ENCODE results near the gene ZMYM4.
"Not testable (repeated sequence)": the region's sequence is repeated elsewhere in the genome, so short reads cannot be mapped to it uniquely, and the experiment has no call there.

The ZMYM4 gene

DNA sequence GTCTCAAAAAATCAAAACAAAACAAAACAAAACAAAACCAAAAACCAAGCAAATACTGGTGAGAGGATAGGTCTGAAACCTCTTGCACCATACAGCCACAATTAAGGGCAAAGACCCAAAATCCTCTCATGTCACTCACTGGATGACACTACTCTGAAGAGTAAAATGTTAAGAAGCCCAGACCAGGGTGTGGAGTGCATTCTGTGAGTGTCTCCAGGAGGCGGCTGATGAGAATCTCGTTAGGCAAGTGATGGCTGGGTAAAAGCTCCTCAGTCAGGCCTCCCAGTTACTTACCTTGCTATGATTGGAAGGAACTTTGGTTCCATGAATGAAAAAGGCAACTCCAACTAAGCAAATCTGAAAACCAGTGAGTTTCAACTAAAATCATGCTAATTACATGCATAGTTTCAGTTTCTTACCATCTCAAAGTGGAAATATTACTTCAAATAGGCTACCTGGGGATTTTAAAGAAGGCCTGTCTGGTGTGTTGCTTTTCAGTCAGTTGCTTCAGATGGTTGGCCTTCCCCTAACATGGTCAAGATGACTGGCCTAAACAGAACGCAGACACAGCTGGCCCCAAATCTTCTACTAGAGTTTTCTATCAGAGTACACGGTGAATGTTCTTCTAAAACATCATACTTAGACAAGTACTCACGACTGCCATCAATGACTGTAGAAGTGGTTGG is 193.6 kb downstream of the ZMYM4 start:
- DNase-seq: no peak

DNA sequence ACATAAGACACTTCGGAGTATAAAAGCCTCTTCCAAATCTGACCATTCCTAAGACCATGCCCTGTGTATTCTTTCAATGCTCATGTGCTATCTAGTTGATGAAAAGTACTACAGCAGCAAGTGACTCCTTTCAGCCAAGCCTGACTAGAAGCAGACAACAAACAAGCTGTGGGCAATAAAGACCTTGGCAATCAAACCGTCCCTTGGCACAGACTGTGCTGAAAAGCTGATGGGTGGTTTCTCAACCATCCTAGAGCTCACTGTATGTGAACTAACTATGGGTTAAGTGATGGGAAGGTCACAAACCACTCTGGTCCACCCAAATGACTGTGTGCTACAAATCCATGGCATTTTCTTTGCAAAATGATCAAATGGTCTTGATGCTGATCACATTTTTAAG is 194.7 kb downstream of the ZMYM4 start:
- no peak for DNase-seq

DNA sequence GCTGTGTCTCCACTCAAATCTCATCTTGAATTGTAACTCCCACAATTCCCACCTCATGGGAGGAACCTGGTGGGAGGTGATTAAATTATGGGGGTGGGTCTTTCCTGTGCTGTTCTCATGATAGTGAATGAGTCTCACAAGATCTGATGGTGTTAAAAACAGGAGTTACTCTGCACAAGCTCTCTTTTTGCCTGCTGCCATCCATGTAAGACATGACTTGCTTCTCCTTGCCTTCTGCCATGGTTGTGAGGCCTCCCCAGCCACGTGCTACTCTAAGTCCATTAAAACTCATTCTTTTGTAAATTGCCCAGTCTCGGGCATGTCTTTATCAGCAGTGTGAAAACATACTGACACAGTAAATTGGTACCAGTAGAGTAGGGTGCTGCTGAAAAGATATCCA is 195.2 kb downstream of the ZMYM4 start:
- not testable (repeated sequence) for DNase-seq

DNA sequence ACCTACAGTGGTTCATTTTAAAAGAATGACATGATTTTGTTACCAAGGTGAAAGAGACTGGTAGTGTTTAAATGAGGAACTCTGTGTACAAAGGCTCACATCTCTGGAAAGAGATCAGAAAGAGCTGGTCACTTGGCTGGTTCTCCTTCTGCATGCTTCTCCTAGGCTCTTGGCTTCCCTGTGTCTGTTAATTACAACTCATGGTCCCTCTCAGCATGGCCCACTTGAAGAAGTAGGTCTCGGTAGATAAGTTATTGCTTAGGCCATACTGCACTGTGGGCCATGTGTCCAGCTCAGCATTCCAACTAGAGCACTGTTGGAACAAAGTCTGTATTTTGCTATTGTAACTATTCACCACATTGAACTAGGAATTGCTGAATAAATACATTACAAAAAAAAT is 197.6 kb downstream of the ZMYM4 start:
- DNase-seq: no peak

DNA sequence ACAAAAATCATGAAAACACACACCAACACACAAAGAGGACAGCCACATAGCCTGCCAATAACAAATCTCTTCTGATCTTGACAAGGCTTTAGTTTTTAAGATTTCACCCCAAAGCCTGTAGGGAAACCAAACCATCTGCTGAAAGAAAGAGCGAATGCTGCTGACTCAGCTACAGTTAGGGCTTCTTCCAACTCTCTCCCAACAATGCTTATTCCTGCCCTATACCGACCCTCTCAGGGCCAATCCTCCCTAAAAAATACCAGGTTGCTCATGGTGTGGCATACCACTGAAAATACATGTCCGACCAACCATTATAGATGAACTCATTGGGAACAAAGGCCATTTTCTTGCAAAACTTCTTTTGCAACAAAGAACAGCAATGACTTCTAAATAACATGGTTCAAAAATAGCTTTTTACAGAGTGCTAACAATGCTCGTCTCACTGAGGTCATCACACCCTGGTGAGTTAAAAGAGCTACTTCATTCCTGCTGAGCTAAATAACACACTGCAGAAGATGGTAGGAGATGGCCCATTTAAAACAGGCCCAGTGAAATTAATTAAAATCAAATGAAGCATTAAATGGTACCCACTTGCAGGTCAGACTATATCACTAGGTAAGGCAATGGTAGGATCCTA is 202.6 kb downstream of the ZMYM4 start:
- DNase-seq: no peak

All from OCI-M1 (cell line).